T-helper 2 cell (primary cell): ENCODE results near the gene LRBA.
"Not testable (repeated sequence)": the region's sequence is repeated elsewhere in the genome, so short reads cannot be mapped to it uniquely, and the experiment has no call there.

Experiments used
- DNase-seq, 5 experiments: peaks; one replicate each; pipeline versions ENCODE4 v3.0.0 to v3.0.0-alpha.2; 2012 to 2022

Gene LRBA

DNA sequence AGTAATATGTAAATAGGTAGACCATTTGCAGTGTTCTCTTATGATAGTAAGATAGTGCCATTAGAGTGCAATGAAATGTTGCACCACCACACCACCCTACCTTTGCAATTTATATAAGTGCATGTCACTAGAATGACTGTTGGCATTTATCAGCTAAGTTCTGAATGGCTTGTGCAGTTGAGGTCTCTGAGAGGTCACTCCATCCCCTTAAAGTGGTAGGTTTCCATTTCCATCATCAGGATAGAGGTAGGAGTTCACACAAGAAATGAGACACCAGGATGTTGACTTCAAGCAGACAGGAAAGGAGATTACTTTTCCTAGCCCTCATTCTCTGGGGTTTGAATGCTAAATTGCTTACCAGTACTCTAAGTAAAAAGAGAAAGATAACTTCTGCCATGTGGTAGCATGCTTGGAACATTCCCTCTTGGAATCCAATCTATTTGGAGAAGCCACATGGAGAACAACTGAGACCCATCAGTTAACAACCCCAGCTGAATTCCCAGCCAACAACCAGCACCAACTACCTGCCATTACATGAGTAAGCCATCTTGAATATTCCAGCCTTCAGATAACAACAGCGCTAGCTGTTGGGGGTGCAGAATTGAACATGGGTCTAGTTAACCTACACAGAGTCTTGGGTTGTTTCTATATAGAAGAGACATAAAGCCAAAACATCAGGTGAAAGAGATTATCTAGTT is 6.7 kb upstream of the LRBA start:
- DNase-seq: no peak

DNA sequence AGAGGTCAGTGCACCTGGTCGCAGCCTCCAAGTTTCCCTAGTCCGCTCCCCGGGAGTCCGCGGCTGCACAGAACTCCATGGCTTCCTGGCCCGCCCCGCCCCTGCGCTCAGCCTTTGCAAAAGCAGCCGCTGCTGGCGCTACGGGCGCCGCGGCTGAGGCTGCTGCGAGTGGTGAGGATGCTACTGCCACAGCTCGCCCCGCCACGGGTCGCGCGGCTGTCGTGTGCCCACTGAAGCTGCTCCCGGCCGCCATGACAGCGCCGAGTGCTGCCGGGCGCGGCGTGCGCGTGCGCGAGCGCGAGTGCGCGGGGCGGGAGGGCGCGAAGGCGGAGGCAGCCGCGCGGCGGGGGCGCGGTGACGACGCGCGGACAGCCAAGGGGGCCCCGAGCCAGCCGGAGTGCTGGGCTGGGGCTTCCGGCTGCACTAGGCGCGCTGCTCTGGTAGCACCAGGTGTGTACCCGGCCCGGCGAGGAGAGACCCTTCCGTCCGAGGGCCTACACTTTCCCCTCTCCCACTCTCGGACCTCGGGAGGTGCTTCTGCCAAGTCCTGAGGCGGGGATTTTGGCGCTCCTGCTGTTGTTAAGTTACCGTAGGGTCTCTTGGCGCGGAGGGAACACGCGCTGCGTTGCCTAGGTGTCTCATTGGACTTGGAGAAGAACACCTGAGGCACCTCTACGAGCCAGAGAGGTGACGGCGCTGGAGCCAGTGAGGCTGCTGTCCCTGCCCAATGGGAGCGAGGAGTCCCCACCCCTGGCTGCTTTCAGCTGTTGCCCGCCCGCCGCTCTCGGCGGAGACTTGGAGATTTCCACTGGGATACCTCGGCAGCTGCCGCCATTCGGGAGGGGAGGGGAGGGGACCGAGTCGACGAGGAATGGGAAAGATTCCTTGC is 619 bp upstream of the LRBA start:
- DNase-seq: peak; percentile 69 to 94 (median 77)

DNA sequence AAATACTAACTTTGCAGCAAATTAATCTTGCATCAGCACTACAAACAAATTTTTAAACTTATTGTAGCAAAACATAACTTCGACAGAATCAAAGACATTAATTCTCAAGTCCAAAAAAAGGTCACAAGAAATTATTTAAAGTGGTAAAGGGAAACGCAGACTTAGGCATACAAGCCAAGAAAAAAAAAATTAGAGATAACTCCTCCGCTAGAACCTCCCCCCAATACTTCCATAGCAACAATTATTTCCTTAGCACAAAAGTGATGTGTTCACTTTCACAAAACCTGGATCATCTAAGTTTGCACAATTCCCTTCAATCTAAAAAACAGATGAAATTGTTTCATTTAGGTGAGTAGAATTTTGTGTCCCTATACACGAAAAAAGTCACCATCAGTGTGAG is 1.1 kb downstream of the LRBA start:
- DNase-seq: no peak

DNA sequence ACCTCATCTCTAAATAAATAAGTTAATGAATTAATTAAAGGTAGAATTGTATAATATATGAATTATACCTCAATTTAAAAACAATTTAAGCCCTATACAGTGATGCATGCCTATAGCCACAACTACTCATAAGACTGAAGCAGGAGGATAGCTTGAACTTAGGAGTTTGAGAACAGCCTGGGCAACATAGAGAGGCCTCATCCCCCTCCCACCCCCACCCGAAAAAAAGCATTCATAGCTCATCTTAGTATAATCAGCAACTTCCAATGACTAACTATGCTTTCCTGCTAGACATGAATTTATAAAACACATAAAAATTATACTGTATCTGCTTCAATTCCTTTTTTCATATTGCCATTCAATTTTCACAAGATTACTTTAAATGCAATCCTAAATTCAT is 1.6 kb downstream of the LRBA start:
- no peak for DNase-seq

DNA sequence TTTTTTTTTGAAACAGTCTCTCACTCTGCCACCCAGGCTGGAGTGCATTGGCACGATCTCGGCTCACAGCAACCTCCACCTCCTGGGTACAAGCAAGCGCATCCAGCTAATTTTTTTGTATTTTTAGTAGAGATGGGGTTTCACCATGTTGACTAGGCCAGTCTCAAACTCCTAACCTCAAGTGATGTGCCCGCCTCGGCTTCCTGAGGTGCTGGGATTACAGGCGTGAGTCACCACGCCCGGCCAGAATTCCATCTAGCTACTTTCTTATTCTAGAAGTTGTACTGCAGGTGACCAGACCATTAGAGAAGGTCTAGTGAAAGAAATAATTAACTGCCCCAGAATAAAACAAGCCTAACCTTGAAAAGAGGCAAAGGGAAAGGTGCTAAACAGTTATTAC is 2.3 kb downstream of the LRBA start:
- DNase-seq: peak in 1 of 5 experiments; percentile 16

DNA sequence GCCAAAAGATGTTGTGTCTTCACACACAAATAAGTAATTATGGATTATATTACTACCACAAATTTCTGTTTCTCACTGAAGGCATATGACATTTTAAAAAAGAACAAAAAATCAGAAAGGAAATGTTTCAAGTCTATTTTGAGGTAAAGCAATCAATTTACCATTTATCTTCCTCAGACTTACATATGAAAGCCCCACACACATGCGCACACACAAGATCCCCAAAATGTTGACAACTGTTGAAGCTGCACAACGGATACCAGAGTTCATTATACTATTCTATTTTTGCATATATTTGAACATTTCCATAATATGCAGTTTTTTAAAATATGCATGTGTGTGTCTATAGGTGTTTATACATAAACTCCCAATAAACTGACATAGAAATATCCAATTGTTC is 2.7 kb downstream of the LRBA start:
- no peak for DNase-seq

DNA sequence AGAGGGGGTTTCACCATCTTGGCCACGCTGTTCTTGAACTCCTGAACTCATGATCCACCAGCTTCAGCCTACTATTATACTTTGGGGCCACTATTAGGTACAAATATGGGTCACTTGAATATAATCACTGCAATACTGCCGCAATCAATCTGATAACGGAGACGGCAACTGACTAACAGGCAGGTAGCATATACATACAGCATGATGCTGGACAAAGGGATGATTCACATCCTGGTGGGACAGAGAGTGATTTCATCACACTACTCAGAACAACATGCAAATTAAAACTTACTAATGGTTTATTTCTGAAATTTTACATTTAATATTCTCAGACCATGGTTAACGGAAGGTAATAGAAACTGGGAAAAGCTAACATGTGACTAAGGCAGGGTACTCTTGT is 10.9 kb downstream of the LRBA start:
- DNase-seq: no peak

DNA sequence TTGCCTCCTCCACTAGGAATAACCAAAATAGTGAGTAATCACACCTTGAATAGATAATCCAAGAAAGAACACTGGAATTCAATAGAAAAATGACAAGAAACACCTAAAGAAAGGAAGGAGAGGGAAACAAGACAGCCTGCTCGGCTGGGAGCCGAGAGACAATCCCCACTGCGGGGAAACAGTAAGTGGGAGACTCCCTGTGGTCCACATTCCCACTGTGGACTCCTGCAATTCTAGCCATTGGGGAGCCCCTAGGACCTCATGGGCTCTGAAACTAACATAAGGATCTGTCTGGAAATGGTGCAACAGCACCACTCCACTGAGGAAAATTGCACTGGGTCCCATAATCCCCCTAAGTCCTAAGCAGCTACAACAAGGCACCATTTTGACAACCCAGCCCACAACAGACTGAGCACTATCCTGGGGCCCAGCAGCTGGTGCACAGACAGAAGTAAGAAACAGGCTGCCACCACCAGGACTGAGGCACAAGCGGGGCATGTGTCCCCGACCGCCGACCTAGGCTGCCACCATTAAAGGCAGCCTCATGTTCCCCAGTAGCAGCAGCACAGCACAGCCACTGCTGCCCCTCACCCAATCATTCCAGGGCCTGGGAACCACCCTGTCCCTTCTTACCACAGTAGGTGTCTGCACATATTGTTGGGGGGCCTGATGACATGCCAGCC is 14.2 kb downstream of the LRBA start:
- DNase-seq: no peak

DNA sequence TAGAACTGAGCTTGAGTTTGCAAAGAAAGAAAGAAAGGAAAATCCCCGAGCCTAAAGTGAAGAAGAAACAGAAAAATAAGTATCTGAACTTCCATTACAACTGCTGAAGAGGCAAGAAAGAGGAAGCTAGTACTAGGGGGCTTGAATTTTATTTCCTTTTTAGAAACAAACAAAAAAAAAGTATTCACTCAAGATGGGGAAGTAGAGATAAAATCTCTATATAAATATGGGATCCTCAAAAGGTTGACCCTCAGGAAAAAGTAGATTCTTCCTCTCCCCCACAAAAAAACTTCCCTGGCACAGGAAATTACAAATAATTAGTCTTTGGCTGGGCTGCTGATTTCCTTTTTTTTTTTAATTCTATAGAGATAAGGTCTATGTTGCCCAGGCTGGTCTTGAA is 16.0 kb downstream of the LRBA start:
- DNase-seq: no peak

DNA sequence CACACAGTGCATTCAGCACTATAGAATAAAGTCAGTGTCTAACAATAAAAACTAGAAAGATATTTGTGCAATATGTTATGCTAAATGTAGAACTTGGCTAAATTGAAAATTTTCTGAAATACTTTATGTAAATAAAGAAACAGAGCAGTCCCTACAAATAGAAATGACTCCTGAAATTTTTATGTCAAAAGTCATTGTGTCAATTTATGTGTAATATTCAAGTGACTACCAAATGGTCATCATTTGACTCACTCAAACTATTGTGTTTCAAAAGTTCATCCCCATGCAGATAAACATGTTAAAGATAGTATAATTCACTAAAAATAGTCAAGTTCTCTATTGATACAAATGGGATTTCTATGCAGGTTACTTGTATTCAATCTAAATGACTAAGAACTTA is 17.9 kb downstream of the LRBA start:
- no peak for DNase-seq

DNA sequence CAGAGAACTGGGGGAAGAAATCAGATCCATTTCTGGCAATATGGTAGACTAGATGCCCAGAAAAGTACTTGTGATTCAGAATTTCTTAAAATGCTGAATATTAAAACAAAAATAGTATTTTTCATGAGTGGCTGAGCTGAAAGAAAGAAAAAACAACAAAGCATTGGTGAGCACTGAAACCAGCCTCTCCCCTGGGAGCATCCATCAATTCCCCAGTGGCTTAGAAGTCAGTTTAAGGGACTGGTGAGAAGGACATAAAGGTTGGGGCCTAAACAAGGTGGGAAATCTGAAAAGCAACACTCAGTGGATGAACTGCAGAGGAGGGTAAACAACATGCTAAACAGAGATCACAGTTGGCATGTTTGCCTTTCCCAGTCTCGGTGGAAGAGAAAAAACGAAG is 20.4 kb downstream of the LRBA start:
- DNase-seq: no peak

DNA sequence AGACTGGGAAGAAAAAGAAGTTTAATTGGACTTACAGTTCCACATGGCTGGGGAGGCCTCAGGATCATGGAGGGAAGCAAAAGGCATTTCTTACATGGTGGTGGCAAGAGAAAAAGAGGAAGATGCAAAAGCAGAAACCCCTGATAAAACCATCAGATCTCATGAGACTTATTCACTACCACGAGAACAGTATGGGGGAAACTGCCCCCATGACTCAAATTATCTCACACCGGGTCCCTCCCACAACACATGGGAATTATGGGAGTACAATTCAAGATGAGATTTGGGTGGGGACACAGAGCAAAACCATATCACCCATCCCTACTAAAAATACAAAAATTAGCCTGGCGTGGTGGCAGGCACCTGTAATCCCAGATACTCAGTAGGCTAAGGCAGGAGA is 21.5 kb downstream of the LRBA start:
- DNase-seq: not testable (repeated sequence)

DNA sequence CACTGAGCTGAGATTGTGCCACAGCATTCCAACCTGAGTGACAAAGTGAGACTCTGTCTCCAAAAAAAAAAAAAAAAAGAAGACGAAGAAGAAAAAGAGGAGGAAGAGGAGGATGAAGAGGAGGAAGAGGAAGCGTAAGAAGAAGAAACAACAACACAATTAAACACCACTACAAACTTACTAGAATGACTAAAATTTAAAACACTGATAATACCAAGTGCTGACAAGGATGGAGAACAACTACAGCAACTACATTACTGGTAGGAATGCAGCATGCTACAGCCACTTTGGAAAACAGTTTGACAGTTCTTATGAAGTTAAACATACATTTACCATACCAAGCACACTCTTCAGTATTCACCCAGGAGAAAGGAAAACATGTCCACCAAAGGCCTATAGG is 24.1 kb downstream of the LRBA start:
- no peak for DNase-seq

DNA sequence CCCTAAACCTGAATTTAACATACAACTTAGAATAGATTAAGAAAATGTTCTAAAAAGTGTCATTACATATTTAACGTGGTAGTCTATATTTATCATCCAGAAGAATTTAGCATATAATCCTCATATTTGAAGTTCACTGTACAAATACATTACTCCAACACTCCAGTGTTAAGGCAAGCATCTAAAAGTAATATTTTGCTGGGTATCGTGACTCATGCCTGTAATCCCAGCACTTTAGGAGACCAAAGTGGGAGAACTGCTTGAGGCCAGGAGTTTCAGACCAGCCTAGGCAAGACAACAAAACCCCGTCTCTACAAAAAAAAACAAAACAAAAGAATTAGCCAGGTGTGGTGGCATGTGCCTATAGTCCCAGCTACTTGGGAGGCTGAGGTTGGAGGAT is 24.8 kb downstream of the LRBA start:
- DNase-seq: no peak

DNA sequence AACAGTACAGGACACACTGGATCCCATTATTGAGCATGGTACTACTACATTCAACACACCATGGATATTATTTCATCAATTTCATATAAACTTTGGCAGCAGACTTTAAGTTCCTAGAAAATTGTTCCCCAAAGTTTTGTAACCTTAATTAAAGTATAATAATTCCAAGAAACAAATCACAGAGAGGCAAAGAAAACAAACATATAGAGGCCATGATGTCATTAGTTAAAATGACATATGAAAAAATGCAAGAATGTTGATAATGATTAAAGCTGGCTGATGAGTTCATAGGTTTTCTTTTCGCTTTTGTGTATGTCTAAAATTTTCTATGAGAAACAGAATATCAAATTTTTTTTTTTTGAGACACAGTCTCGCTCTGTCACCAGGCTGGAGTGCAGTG is 26.8 kb downstream of the LRBA start:
- no peak for DNase-seq

DNA sequence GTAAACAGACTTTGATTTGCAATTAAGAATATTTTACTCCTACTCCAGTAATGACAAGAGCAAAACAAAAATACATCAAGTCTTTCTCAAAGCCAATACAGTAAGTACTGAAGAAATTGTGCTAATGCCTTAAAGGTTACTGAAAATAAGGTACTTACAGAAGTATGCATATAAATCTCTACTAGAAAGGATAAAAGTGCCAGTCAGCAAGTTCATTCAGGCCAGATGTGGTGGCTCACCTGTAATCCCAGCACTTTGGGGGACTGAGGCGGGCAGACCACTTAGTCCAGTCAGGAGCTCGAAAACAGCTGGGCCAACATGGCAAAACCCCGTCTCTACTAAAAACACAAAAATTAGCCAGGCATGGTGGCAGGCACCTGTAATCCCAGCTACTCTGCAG is 27.9 kb downstream of the LRBA start:
- no peak for DNase-seq

DNA sequence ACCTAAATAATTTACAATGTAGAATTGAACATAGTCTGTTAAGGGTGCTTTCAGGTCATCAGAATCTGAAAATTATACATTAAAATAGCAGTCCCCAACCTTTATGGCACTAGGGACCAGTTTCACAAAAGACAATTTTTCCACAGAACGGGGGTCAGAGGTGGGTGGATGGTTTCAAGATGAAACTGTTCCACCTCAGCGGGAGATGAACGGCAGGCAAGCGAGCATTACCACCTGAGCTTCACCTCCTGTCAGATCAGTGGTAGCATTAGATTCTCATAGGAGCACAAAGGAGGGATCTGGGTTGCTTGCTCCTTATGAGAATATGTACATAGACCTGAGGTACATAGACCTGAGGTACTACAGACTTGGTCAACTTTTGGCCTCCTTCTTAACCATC is 29.0 kb downstream of the LRBA start:
- no peak for DNase-seq

DNA sequence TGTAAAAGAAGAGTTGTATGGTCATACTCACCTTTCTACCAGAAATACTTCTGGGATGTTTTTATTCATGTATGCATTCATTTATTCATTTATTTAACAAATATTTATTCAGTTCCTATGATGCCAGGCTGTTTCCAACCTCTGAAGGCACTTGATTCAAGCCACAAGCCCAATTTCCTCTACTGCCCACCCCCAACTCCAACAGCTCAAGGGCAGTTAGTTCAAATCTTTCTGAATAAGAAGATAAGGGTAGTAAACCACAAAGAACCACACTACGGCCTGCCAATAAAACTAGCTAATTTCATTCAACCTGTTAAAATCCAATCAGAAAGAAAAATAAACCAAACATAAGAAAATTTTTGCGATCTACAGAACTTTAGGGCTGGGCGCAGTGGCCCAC is 31.2 kb downstream of the LRBA start:
- no peak for DNase-seq

DNA sequence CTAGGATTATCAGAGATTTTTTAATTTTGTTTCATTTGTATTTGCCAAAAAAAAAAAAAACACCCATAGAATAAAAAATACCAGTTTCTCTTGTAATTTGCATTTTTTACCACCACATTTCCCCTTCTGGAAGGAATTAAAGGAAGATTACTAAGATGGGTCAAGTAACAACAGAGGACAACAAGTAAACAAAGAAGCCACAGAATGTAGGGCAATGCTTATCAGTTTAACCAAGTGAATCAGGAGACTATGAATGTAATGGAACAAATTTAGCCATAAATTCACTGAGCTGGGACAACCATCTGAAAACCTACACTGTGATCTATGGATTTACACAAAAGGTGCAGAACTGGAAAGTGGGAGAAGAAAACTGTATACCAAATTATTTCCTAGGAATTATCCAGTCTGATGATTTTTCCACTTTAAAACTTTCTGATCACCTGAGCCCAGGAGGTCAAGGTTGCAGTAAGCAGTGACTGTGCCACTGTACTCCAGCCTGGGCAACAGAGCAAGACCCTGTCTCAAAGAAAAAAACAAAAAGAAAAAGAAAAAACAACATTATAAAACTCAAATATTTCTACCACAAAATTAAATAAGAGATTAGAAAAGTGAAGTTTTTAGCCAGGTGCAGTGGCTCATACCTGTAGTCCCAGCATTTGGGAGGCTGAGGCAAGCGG is 32.4 kb downstream of the LRBA start:
- DNase-seq: no peak

DNA sequence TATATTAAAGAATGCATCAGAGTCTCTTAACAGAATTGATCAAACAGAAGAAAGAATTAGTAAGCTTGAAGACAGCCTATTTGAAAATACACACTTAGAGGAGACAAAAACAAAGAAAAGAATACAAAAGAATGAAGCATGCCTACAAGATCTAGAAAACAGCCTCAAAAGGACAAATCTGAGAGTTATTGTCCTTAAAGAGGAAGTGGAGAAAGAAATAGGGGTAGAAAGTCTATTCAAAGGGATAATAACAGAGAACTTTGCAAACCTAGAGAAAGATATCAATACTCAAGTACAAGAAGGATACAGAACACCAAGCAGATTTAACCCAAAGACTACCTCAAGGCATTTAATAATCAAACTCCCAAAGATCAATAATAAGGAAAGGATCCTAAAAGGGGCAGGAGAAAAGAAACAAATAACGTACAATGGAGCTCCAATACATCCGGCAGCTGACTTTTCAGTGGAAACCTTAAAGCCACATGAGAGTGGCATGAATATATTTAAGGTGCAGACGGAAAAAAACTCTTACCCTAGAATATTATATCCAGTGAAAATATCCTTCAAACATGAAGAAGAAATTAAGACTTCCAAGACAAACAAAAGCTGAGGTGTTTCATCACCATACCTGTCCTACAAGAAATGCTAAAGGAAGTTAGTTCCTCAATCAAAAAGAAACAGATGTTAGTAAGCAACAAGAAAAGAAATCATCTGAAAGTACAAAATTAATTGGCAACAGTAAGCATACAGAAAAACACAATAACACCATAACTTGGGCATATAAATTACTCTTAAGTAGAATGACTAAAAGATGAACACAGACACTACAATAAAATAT is 36.1 kb downstream of the LRBA start:
- no peak for DNase-seq

DNA sequence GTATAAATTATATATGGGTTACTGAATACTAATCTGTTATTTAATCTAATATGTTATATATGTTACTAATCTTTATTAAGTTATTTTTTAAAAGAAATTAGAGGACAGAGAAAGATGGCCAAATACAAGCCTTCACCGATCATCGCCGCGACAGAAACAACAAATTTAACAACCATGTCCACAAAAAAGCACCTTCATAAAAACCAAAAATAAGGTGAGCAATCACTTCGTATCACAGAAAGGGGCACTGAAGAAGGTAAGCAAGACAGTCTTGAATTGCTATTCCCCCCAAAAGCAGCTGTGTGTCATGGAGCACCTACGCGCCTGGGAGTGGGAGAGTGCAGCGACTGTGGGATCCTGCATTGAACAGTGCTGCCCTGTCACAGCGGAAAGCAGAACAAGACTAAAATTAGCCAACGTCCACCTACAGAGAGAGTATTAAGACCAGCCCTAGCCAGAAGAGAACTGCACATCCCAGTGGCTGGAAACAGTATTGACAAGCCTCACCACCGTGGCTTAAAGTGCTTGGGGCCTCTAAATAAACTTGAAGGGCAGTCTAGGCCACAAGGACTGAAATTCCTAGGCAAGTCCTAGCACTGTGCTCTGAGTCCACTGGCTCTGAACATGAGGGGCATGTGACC is 38.5 kb downstream of the LRBA start:
- DNase-seq: no peak

DNA sequence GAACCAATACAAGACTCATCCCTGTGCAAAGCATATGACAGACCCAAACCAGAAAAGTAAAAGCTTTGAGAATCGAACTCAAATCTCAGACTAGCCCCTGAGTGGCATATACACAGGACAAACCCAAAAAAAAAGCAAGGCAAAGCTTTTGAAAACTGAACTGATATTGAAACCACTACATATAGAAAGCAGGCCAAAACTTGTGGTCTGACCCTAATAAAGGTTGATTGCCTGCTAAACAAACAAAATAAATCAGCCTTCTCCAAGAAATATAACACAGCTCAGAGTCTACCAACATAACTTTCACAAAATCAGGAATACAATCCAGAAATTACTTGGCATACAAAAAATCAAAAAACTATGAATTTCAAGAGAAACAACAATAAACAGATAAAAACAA is 40.3 kb downstream of the LRBA start:
- DNase-seq: no peak
